Activated B cell treated with CpG ODN at 0.5 μM for 24 hours (primary cell): ENCODE measurements around the gene PHACTR3. TPM values are rescaled to one million over a fixed set of nuclear protein-coding genes. Genes with fewer than 3 reads are reported as not detected.

Experiments
- ATAC-seq: fragments of 200-7000 bp; cut with Tn5 transposase; one replicate; pipeline ENCODE4 v1.10.0; 2021; ENCODE audit warnings: low read depth, mild to moderate bottlenecking, moderate library complexity
- CTCF ChIA-PET: fragments of 350-600 bp; sonication (Branson Sonifier 250); formaldehyde crosslinking; loops from one replicate; lab custom pipeline; 2021; ENCODE audit warnings: antibody characterized with exemption; lab: Charles Lee
- POLR2A ChIA-PET: fragments of 350-600 bp; sonication (Branson Sonifier 250); formaldehyde crosslinking; loops from one replicate; lab custom pipeline; 2021; ENCODE audit warnings: antibody characterized with exemption; lab: Charles Lee
- DNase-seq: peaks from one replicate; pipeline ENCODE4 v3.0.0; 2022
- H3K27ac Mint-ChIP-seq: one replicate; pipeline ENCODE4 v1.8.0; 2020; ENCODE audit warnings: mixed read lengths
- H3K27me3 Mint-ChIP-seq: one replicate; pipeline ENCODE4 v1.8.0; 2021; ENCODE audit warnings: mixed read lengths
- H3K36me3 Mint-ChIP-seq: one replicate; pipeline ENCODE4 v1.8.0; 2021; ENCODE audit warnings: low read depth, mixed read lengths
- H3K4me1 Mint-ChIP-seq: one replicate; pipeline ENCODE4 v1.8.0; 2021; ENCODE audit warnings: mixed read lengths
- H3K4me3 Mint-ChIP-seq: one replicate; pipeline ENCODE4 v1.8.0; 2020; ENCODE audit warnings: mild to moderate bottlenecking, mixed read lengths
- H3K9me3 Mint-ChIP-seq: one replicate; pipeline ENCODE4 v1.8.0; 2020; ENCODE audit warnings: mixed read lengths
- intact Hi-C: fragments of 100-400 bp; cut with micrococcal nuclease; formaldehyde crosslinking; loops from one replicate; pipeline ENCODE4 v1.15.1; 2024
- total RNA-seq: library from RNA; stranded (reverse); gene quantifications from 2 replicates; pipeline ENCODE4 v1.2.3, GENCODE V29; 2022
- TF ChIP-seq, protein P1 (sequence below): fragments of 200-600 bp; IDR thresholded peaks from one replicate; pipeline ENCODE4 v1.8.0; 2022; ENCODE audit warnings: antibody characterized with exemption, mild to moderate bottlenecking

Gene PHACTR3
- total RNA-seq, 1 donor from 2014 or later = not detected

DNA sequence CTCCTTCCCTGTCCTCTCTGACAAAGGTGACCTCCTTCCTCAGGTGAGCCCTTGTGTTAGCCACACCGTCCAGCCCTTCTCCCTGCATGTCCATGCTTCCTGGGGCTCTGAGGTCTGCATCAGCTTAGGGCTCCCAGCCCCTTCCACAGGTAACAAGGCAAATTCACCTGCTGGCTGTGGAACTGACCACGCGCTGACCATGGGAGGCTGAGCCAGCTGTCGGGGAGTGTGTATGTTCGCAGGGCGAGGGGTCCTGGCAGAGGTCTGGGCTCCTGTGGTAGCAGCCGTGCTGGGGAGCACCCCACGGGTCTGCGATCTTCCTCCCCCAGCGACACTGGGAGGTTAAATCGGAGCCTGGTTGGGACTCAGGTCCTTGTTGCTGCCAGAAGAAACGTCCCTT, 136.7 kb downstream of the PHACTR3 start:
- Mint-ChIP-seq H3K9me3 (no peaks in the 10 kb centered on the region), H3K27me3 (no peaks in the 10 kb centered on the region), H3K27ac (no peak overlapping the region), H3K4me3 (no peak overlapping the region), H3K36me3 (no peaks in the 10 kb centered on the region), H3K4me1 (no peaks in the 10 kb centered on the region)
- ChIA-PET CTCF (no interaction called here), POLR2A (no interaction called here)
- intact Hi-C loops = no loop called here
- TF ChIP-seq, protein P1, sequence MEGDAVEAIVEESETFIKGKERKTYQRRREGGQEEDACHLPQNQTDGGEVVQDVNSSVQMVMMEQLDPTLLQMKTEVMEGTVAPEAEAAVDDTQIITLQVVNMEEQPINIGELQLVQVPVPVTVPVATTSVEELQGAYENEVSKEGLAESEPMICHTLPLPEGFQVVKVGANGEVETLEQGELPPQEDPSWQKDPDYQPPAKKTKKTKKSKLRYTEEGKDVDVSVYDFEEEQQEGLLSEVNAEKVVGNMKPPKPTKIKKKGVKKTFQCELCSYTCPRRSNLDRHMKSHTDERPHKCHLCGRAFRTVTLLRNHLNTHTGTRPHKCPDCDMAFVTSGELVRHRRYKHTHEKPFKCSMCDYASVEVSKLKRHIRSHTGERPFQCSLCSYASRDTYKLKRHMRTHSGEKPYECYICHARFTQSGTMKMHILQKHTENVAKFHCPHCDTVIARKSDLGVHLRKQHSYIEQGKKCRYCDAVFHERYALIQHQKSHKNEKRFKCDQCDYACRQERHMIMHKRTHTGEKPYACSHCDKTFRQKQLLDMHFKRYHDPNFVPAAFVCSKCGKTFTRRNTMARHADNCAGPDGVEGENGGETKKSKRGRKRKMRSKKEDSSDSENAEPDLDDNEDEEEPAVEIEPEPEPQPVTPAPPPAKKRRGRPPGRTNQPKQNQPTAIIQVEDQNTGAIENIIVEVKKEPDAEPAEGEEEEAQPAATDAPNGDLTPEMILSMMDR = no peak
- no peak for DNase-seq
- no peak for ATAC-seq

DNA sequence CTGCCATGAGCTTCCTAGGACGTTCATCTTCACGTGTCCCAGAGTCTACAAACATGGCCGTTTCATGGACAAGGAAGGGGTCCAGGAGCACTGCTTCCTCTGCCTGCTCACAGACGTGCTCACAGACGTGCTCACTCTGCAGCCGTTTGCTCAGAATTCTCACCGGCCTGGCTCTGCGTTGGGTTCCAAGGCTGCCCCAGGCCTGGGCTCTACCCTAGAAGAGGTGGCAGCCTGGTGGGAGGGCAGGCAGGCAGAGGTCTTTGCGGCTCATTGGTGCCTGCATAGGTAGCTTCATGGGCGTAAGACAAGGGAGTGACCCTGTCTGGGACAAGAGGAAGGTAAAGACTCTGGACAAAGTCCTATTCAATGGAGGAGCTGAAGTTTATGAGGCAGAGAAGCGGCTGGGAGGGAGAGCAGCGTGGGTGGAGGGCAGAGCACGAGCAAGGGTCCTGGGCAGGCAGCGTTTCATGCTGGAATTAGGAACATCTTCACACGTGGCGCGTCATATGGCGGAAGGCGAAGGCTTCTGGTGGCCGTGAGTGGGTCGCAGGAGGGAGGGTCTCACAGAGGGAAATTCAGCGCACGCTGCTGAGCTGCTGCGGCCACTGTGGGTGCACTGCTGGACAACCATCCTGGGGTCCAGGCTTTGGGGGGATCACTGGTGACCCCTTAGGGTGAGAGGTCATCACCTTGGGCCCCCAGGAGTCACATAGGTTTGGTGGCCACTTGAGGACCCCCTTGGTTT, 138.2 kb downstream of the PHACTR3 start:
- H3K27ac Mint-ChIP-seq = no peak overlapping the region
- POLR2A ChIA-PET = no interaction called here

DNA sequence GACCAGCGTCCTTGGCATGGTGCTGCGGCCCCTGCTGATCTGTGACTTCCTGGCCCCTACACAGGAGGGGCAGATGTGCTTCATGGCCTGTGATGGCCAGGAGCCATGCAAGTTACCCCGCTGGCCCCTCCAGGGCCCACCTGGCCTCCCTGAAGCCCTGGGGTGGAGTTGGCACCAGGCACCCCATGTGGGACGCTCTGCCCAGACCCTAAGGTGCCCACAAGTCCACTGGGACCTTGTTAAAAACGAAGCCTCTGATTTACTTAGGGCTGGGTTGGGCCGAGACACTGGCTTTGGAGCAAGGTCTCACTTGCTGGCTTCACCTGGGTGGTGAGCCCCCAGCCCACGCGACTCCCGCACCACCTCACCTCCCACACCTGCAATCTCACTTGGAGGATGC, 139.0 kb downstream of the PHACTR3 start:
- intact Hi-C loops = no loop called here
- Mint-ChIP-seq H3K36me3 (no peaks in the 10 kb centered on the region), H3K27me3 (no peaks in the 10 kb centered on the region), H3K27ac (no peak overlapping the region), H3K4me1 (no peaks in the 10 kb centered on the region), H3K9me3 (no peaks in the 10 kb centered on the region), H3K4me3 (no peak overlapping the region)
- CTCF ChIA-PET = no interaction called here
- POLR2A ChIA-PET = no interaction called here
- TF ChIP-seq, protein P1 = no peak
- DNase-seq (no peak), ATAC-seq (no peak)

More for the DNA sequence above, 138.2 kb downstream of the PHACTR3 start:
- TF ChIP-seq, protein P1 = no peak
- ATAC-seq (no peak), DNase-seq (no peak)
- Mint-ChIP-seq H3K36me3 (no peaks in the 10 kb centered on the region), H3K4me3 (no peak overlapping the region), H3K4me1 (no peaks in the 10 kb centered on the region), H3K9me3 (no peaks in the 10 kb centered on the region), H3K27me3 (no peaks in the 10 kb centered on the region)
- intact Hi-C loops = no loop called here
- CTCF ChIA-PET = no interaction called here

DNA sequence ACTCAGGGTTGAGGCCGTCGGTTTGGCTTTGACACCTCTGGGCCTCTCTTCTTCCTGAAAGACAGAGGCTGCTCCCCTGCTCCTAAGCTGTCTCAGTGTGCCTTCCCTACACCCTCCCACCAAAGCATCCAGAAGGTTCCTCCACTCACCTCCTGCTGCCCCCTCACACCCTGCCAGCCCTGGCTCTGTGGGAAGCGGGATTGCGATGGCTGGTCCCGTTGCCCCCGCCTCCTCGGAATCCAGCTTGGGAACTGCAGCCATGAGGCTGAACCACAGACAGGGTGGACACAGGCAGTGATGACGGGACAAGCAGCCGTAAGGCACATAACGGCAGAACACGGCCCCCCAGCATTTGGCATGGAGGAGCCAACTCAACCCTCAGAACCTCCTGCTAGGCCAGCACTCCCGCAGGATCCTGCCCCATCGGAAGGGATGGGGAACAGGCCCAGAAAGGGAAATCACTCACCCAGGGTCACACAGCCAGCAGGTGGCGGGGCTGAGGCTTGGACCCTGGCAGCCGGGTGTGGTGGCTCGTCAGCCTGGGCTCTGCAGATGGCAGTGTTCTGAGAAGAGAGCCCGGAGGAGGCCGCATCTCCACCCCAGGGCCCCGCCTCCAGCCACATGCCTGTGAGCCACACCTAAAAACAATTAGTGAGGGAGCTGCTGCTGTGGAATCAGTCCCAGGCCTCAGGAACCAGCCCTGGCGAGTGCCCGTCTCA, 139.6 kb downstream of the PHACTR3 start:
- Mint-ChIP-seq H3K36me3 (no peaks in the 10 kb centered on the region), H3K27me3 (peaks cover under 1% of the 10 kb centered on the region), H3K27ac (no peak overlapping the region), H3K4me3 (no peak overlapping the region), H3K9me3 (no peaks in the 10 kb centered on the region), H3K4me1 (no peaks in the 10 kb centered on the region)
- ChIA-PET POLR2A (no interaction called here), CTCF (no interaction called here)
- DNase-seq (no peak), ATAC-seq (no peak)
- intact Hi-C loops = no loop called here
- TF ChIP-seq, protein P1 = no peak

DNA sequence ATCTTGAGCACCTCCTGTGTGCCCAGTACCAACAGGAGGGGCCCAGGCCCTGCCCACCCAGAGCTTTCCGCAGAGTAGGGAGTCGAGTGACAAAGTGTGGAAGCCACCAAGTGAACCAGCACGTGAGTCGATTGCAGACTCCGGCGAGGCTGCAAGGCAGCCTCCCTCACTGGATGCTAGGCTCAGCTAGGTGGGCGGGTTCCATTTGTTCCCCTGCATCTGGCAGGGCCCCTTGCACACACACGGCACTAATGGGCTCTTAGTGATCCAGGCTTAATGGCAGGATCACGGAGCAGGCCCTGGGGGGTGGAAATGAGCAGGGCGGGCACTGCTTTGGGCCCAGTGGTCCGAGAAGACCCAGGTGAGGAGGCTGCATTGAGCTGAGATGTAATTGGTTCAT, 140.4 kb downstream of the PHACTR3 start:
- Mint-ChIP-seq H3K4me1 (no peaks in the 10 kb centered on the region), H3K27ac (no peak overlapping the region), H3K4me3 (no peak overlapping the region), H3K36me3 (no peaks in the 10 kb centered on the region), H3K27me3 (peaks cover 4% of the 10 kb centered on the region), H3K9me3 (no peaks in the 10 kb centered on the region)
- ATAC-seq (no peak), DNase-seq (no peak)
- TF ChIP-seq, protein P1 = no peak
- intact Hi-C loops = no loop called here
- CTCF ChIA-PET = no interaction called here
- POLR2A ChIA-PET = no interaction called here
